Activated CD4-positive, alpha-beta memory T cell treated with anti-CD3 and anti-CD28 coated beads, Interleukin-2, amount 10 ng/mL, durations not matched to agents 7 days and 5 days (primary cell): ENCODE data around the gene PPP1R11. TPM values are rescaled to one million over a fixed set of nuclear protein-coding genes. Genes with fewer than 3 reads are reported as not detected.
A peak's percentile ranks its signal among the peaks of the same experiment; 100 is the strongest.

Experiments
- CTCF ChIA-PET: fragments of 350-600 bp; sonication (Branson Sonifier 250); formaldehyde crosslinking; loops from one replicate; lab custom pipeline; 2021; ENCODE audit warnings: antibody characterized with exemption, inconsistent platforms; lab: Charles Lee
- POLR2A ChIA-PET: fragments of 350-600 bp; sonication (Branson Sonifier 250); formaldehyde crosslinking; loops from one replicate; lab custom pipeline; 2021; ENCODE audit warnings: antibody characterized with exemption; lab: Charles Lee
- DNase-seq: peaks from one replicate; pipeline ENCODE4 v3.0.0-alpha.2; 2020
- H3K27ac Mint-ChIP-seq: one replicate; pipeline ENCODE4 v1.8.0; 2021; ENCODE audit warnings: mild to moderate bottlenecking, mixed read lengths
- H3K27me3 Mint-ChIP-seq: one replicate; pipeline ENCODE4 v1.8.0; 2021; ENCODE audit warnings: mixed read lengths
- H3K36me3 Mint-ChIP-seq: one replicate; pipeline ENCODE4 v1.8.0; 2021; ENCODE audit warnings: low read depth, mixed read lengths
- H3K4me1 Mint-ChIP-seq: one replicate; pipeline ENCODE4 v1.8.0; 2021; ENCODE audit warnings: mixed read lengths
- H3K4me3 Mint-ChIP-seq: one replicate; pipeline ENCODE4 v1.8.0; 2021; ENCODE audit warnings: mild to moderate bottlenecking, mixed read lengths
- H3K9me3 Mint-ChIP-seq: one replicate; pipeline ENCODE4 v1.8.0; 2021; ENCODE audit warnings: mixed read lengths
- total RNA-seq, 2 experiments: library from RNA; stranded (reverse); gene quantifications; one replicate each; pipeline ENCODE4 v1.2.3, GENCODE V29; 2021

The PPP1R11 gene
- total RNA-seq, 2 experiments from 2014 or later = 62.5 to 62.6 TPM

DNA sequence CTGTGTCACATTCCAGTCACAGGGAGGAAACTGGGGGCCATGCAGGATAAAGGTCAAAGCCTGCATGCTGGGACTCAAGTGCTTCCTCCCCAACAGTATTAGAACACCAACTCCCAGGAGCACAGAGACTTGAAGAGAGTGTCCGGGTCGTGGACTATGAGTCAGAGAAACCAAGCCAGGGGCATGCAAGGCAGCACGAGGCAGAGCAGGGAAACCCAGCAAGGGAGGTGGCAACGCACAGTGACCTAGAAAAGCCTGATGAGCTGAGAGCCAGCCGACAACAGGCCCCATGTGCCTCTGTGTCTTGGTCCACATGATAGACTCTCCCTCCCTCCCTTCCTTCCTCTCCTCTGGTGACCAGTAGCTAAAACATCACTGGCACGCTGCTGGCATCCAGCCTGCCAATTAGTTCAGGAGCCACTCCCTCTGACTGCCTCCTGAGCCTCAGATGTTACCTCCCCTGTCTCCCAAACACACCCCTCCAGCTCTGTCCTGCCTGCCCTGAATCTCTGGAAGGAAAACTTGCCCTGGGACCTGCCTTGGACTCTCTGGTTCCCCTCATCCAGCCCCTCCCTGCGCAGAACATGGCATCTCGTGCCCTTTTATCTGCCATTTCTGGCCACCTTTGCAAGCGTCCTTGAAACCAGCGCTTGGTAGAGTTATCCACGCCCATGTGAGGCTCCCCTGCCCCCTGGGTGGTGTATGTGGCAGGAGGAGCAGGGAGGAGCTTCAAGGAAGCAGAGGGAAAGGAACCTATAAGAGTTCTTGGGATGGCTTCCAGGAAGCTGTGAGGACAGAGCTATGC lies 24.8 kb downstream of the PPP1R11 start:
- ChIA-PET CTCF (interaction anchor here (2.1 to 2.4 kb wide), 2 partner anchors 10 to 39 kb away, joined by 5 read pairs; no protein-coding TSS in a partner anchor), POLR2A (no interaction called here)
- no peak for DNase-seq
- no peak overlapping the region for H3K27ac Mint-ChIP-seq
- H3K9me3 Mint-ChIP-seq = no peaks in the 10 kb centered on the region
- peaks cover 76% of the 10 kb centered on the region for H3K27me3 Mint-ChIP-seq
- no peaks in the 10 kb centered on the region for H3K36me3 Mint-ChIP-seq
- no peak overlapping the region for H3K4me3 Mint-ChIP-seq
- no peaks in the 10 kb centered on the region for H3K4me1 Mint-ChIP-seq

- ChIA-PET CTCF (interaction anchor here (1.0 to 2.5 kb wide), 3 partner anchors 9 to 12 kb away, joined by 3 to 15 read pairs (median 5); no protein-coding TSS in a partner anchor), POLR2A (no interaction called here)
- H3K9me3 Mint-ChIP-seq = no peaks in the 10 kb centered on the region
- peaks cover 79% of the 10 kb centered on the region for H3K27me3 Mint-ChIP-seq
- H3K27ac Mint-ChIP-seq = no peak overlapping the region
- no peaks in the 10 kb centered on the region for H3K36me3 Mint-ChIP-seq
- DNase-seq = no peak
- H3K4me3 Mint-ChIP-seq = no peak overlapping the region
- H3K4me1 Mint-ChIP-seq = peaks cover 3% of the 10 kb centered on the region
These were observed 26.0 kb downstream of the PPP1R11 start for GRCh38 chr6:30092852-30093543.

DNA sequence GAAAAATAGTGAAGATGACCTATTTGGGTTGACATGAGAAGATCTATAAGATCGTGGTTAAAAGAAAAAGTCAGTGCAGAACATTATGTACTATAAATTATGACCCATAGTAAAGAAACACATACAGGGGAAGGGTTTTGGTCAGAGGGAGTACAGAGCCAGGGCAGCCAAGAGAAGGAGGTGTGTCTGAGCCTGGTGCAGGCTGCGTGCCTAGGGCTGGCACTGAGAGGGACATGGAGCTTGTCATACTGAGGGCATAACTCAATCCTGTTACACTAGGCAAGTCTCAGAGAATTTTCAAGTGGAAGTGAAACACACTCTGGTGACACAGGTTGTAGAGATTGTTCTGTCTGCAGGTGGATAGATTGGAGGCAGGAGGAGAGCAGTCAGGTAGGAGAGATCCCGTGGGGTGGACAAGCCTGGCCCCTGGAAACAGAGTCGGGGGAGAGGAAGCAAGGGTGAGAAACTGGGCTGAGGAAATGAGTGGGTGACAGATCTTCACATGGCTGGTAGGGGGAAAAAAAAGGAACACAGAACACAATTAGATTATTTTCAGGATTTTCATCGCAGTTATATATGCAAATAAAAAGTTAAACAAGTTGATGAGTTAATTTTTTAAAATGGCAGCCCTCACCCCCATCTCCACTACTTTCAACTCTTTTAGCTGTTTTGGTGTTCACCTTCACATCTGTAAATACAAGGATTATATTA lies 27.1 kb downstream of the PPP1R11 start:
- no peak for DNase-seq
- H3K9me3 Mint-ChIP-seq = no peaks in the 10 kb centered on the region
- no peak overlapping the region for H3K27ac Mint-ChIP-seq
- H3K36me3 Mint-ChIP-seq = no peaks in the 10 kb centered on the region
- CTCF ChIA-PET = interaction anchor here (1.0 to 2.5 kb wide), 2 partner anchors 9 to 11 kb away, joined by 3 to 15 read pairs; no protein-coding TSS in a partner anchor
- no peak overlapping the region for H3K4me3 Mint-ChIP-seq
- peaks cover 7% of the 10 kb centered on the region for H3K4me1 Mint-ChIP-seq
- POLR2A ChIA-PET = interaction anchor here (0.6 kb wide), 1 partner anchor 10 kb away, joined by 3 read pairs; no protein-coding TSS in a partner anchor
- H3K27me3 Mint-ChIP-seq = peaks cover 83% of the 10 kb centered on the region

GRCh38 chr6:30096829-30097228 lies 29.8 kb downstream of the PPP1R11 start:
- Mint-ChIP-seq H3K27me3 (peaks cover 87% of the 10 kb centered on the region), H3K36me3 (no peaks in the 10 kb centered on the region), H3K4me1 (peaks cover 26% of the 10 kb centered on the region), H3K4me3 (no peak overlapping the region), H3K9me3 (no peaks in the 10 kb centered on the region), H3K27ac (no peak overlapping the region)
- ChIA-PET CTCF (interaction anchor here (2.2 kb wide), 1 partner anchor 35 kb away, joined by 9 read pairs; no protein-coding TSS in a partner anchor), POLR2A (interaction anchor here (1.3 kb wide), 1 partner anchor 19 kb away, joined by 3 read pairs; no protein-coding TSS in a partner anchor)
- DNase-seq = no peak

GRCh38 chr6:30097902-30098768 lies 31.1 kb downstream of the PPP1R11 start:
- no peak overlapping the region for H3K27ac Mint-ChIP-seq
- H3K9me3 Mint-ChIP-seq = no peaks in the 10 kb centered on the region
- no peaks in the 10 kb centered on the region for H3K36me3 Mint-ChIP-seq
- ChIA-PET POLR2A (interaction anchor here (0.7 kb wide), 1 partner anchor 700 kb away, joined by 3 read pairs; no protein-coding TSS in a partner anchor), CTCF (no interaction called here)
- H3K4me1 Mint-ChIP-seq = peaks cover 37% of the 10 kb centered on the region
- H3K4me3 Mint-ChIP-seq = no peak overlapping the region
- peaks cover 80% of the 10 kb centered on the region for H3K27me3 Mint-ChIP-seq
- no peak for DNase-seq

- Mint-ChIP-seq H3K27me3 (peaks cover 81% of the 10 kb centered on the region), H3K4me1 (peaks cover 43% of the 10 kb centered on the region), H3K27ac (no peak overlapping the region), H3K36me3 (no peaks in the 10 kb centered on the region), H3K9me3 (no peaks in the 10 kb centered on the region), H3K4me3 (no peak overlapping the region)
- POLR2A ChIA-PET = no interaction called here
- CTCF ChIA-PET = no interaction called here
- no peak for DNase-seq
These were observed 33.2 kb downstream of the PPP1R11 start for GRCh38 chr6:30100154-30100553.

DNA sequence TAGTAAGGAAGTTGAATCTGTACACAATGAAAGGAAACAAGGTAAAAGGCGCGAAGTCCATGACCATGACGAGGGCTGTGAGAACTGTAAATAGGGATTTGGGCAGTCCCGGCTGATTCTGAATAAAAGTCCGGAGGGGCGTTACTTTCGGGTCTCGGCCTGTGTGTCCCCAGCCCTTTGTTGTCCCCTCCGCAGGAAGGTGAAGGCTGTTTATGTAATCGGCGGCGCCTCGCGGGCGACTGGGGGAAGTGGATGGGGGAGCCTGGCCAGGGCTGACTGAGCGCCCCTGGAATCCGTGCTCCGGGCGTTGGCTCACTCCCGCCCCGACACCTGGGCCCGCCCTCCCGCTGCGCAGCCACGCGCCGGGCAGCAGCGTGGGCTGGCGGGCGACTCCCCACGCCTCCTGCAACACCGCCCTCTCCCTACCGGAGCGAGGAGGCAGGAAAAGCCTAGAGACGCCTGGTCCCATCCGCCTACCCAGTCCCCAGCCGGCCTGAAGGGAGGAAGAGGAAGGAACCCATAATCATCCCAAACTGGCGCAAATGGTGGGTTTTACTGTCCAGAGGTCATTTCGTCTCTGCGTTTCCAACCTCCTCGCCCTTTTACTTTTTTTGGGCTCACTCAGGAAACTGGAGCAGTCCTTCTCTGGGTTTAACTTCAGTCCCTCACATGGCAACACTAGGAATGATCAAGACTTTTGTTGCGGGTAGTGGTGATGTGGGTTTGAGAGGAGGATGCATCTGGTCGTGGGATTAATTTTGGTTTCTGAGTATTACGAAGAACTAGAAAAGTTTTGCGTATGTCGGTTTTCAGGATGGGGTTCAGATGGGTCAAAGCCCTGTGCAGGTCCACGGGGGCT lies 33.8 kb downstream of the PPP1R11 start:
- Mint-ChIP-seq H3K4me1 (peaks cover 43% of the 10 kb centered on the region), H3K27me3 (peaks cover 75% of the 10 kb centered on the region), H3K36me3 (no peaks in the 10 kb centered on the region), H3K4me3 (peak overlapping the region; percentile 55), H3K9me3 (no peaks in the 10 kb centered on the region), H3K27ac (no peak overlapping the region)
- CTCF ChIA-PET = interaction anchor here (1.0 to 6.3 kb wide), 7 partner anchors 21 to 86 kb away, joined by 3 to 186 read pairs (median 6); partner anchors contain the start of gene PPP1R11
- POLR2A ChIA-PET = interaction anchor here (0.9 to 3.6 kb wide), 5 partner anchors 32 to 225 kb away, joined by 3 to 27 read pairs (median 5); partner anchors contain the start of genes POLR1H and PPP1R11
- peak; percentile 21 for DNase-seq

DNA sequence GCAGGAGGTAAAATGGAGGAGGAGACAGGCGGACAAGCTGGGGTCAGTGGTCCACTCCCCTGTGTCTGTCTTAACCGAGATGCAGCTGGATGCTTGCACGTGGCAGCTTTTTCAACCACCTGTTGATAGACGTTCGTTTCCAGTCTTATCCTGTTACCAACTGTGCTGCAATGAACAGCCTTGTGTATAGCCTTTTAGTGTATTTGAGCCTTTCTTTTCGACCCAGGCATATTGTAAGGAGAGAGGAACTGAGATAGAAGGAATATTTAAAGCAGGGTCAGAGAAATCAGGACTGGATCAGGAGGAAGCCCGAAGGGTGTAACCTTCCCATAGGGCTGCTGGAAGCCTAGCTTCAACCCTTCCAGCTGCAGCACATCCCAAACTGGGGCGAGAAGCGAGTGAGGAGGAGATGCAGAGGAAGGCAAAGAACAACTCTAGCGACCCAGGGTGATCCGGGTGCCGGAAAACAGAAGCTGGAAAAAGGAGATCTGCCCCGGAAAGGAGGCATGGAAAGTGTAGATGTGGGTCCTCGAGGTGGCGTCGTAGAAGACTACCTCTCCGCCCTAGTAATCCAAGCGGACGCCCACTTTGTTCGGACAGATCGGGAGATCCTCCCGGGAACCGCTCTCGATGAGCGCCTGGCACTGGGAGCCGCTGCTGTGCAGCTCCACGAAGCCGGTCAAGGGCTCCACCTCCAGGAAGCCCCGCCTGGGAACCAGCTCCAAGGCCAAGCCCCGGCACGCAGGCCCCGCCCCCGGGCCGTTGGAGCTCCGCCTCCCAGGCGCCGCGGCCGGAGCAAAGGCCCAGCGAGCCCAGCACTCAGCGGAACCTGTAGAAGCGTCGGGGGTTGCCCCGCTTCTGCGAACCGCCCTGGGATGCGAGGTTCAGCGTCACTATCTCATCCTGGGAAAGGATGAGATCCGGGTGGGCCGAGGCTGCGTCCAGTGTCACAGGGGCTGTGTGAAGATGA lies 34.7 kb downstream of the PPP1R11 start:
- no peak overlapping the region for H3K27ac Mint-ChIP-seq
- H3K36me3 Mint-ChIP-seq = no peaks in the 10 kb centered on the region
- DNase-seq = peak; percentile 72
- CTCF ChIA-PET = interaction anchor here (0.6 to 6.3 kb wide), 20 partner anchors 8 to 448 kb away, joined by 3 to 186 read pairs (median 4); partner anchors contain the start of genes POLR1H, PPP1R11, TRIM15 and TRIM26
- peak overlapping the region; percentile 55 for H3K4me3 Mint-ChIP-seq
- no peaks in the 10 kb centered on the region for H3K9me3 Mint-ChIP-seq
- peaks cover 69% of the 10 kb centered on the region for H3K27me3 Mint-ChIP-seq
- POLR2A ChIA-PET = interaction anchor here (0.9 to 3.6 kb wide), 7 partner anchors 28 to 224 kb away, joined by 3 to 27 read pairs (median 5); partner anchors contain the start of genes POLR1H and PPP1R11
- H3K4me1 Mint-ChIP-seq = peaks cover 43% of the 10 kb centered on the region

DNA sequence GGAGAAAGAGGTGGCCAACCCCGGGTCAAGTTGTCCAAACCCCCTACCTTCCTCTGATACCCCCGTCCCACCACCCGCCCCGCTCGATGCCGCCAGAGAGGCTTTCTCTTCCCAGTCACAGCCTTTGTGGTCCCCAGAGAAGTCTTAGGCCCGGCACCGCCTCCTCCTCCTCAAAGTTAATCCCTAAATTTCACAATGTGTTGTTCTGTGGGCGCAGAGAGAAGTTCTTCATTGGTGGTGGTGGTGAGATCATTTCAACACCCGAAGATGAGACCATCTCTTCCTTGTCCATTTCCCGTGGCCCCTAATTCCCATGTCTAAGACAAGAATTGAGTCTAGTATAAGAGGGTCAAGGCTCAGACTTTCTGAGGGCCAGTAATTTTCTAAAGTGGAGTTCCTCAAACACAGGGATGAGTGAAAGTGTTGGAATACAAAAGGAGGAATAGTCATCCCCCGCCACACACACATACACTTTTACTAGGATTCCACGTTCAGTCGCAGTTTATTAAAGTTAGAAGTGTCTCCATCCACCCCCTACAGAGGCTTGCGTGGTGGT lies 35.5 kb downstream of the PPP1R11 start:
- peaks cover 61% of the 10 kb centered on the region for H3K27me3 Mint-ChIP-seq
- no peak for DNase-seq
- H3K4me3 Mint-ChIP-seq = peak overlapping the region; percentile 75
- H3K27ac Mint-ChIP-seq = peak overlapping the region; percentile 16
- CTCF ChIA-PET = interaction anchor here (0.8 to 6.3 kb wide), 27 partner anchors 8 to 449 kb away, joined by 3 to 186 read pairs (median 6); partner anchors contain the start of genes POLR1H, PPP1R11, TRIM15 and TRIM26
- POLR2A ChIA-PET = interaction anchor here (0.9 to 3.6 kb wide), 8 partner anchors 27 to 255 kb away, joined by 4 to 27 read pairs (median 4); partner anchors contain the start of genes POLR1H and PPP1R11
- no peaks in the 10 kb centered on the region for H3K36me3 Mint-ChIP-seq
- H3K4me1 Mint-ChIP-seq = peaks cover 43% of the 10 kb centered on the region
- no peaks in the 10 kb centered on the region for H3K9me3 Mint-ChIP-seq
